HCT116 (cell line): ENCODE measurements around the gene OR56B1. TPM values are rescaled to one million over a fixed set of nuclear protein-coding genes. Genes with fewer than 3 reads are reported as not detected.
"Not testable (repeated sequence)": the region's sequence is repeated elsewhere in the genome, so short reads cannot be mapped to it uniquely, and the experiment has no call there.

ENCODE experiments used
- ATAC-seq: fragments of 200-7000 bp; cut with Tn5 transposase; 2 replicates; pipeline ENCODE4 v1.9.1; 2020; ENCODE audit warnings: mild to moderate bottlenecking, moderate library complexity
- BruUV-seq: library from RNA; stranded (reverse); fragments of 400-500 nt; replicated peaks from 2 replicates; lab custom pipeline; 2021; lab: Mats Ljungman, UMichigan
- CTCF ChIA-PET: fragments of 300-600 bp; sonication (Branson Sonifier 250); formaldehyde crosslinking; loops from one replicate; lab custom pipeline; 2021; ENCODE audit warnings: antibody characterized with exemption; lab: Charles Lee
- POLR2A ChIA-PET: fragments of 300-600, 350-600 bp; sonication (Branson Sonifier 250); formaldehyde crosslinking; loops from one replicate; lab custom pipeline; 2021; ENCODE audit warnings: antibody characterized with exemption; lab: Charles Lee
- RAD21 ChIA-PET, 2 experiments: fragments of 300-600 bp; sonication (Branson Sonifier 250); formaldehyde crosslinking; loops; one replicate each; lab custom pipeline; 2023; ENCODE audit warnings: low total read pairs in 2 of 2; ENCODE audit not compliant: uncharacterized antibody in 2 of 2, unreplicated experiment in 2 of 2, low non-redundant PET in 1 of 2; lab: Charles Lee
- DNase-seq: peaks from one replicate; pipeline ENCODE4 v3.0.0-alpha.2; 2010; ENCODE audit warnings: low read depth, low spot score
- H2AFZ ChIP-seq: fragments of 200-600 bp; shearing (Covaris generic), sonication (generic); 2 replicates; pipeline ENCODE4 v1.6.1; 2017; ENCODE audit warnings: low read depth, mixed run types, mixed read lengths, antibody characterized with exemption, low read length; ENCODE audit not compliant: poor library complexity, severe bottlenecking
- H3K27ac ChIP-seq: 2 replicates; pipeline ENCODE4 v1.5.1; 2012; ENCODE audit warnings: low read depth, low read length
- H3K27me3 ChIP-seq: fragments of 200-600 bp; sonication (generic); 2 replicates; pipeline ENCODE4 v1.6.1; 2016; ENCODE audit warnings: mixed run types, low read length, mixed read lengths; ENCODE audit not compliant: insufficient read depth
- H3K36me3 ChIP-seq, 2 experiments: fragments of 200-500 bp in 1 of 2; fragments of 200-600 bp in 1 of 2; sonication (Bioruptor generic) in 1 of 2; sonication (generic) in 1 of 2; 2 replicates each; pipeline versions ENCODE4 v1.5.1 to v1.6.1; 2014 to 2016; ENCODE audit warnings: low read length in 2 of 2, inconsistent platforms in 1 of 2, mixed read lengths in 1 of 2, mixed run types in 1 of 2; ENCODE audit not compliant: insufficient read depth in 2 of 2, control insufficient read depth in 1 of 2
- H3K4me1 ChIP-seq, 2 experiments: fragments of 200-600 bp in 1 of 2; sonication (generic) in 1 of 2; 2 replicates each; pipeline versions ENCODE4 v1.5.1 to v1.6.1; 2012 to 2017; ENCODE audit warnings: low read length in 2 of 2, inconsistent platforms in 1 of 2, mild to moderate bottlenecking in 1 of 2, mixed read lengths in 1 of 2, mixed run types in 1 of 2, moderate library complexity in 1 of 2; ENCODE audit not compliant: insufficient read depth in 2 of 2, control insufficient read depth in 1 of 2
- H3K4me2 ChIP-seq: fragments of 200-600 bp; sonication (generic); 2 replicates; pipeline ENCODE4 v1.6.1; 2017; ENCODE audit warnings: mixed run types, low read length, mixed read lengths
- H3K4me3 ChIP-seq, 2 experiments: fragments of 200-600 bp in 1 of 2; sonication (generic) in 1 of 2; replicated peaks in 1 of 2; 2 replicates each; pipeline ENCODE4 v1.5.1; 2011 to 2016; ENCODE audit warnings: low read length in 2 of 2, control low read depth in 1 of 2, low read depth in 1 of 2, mild to moderate bottlenecking in 1 of 2, mixed read lengths in 1 of 2, mixed run types in 1 of 2
- H3K79me2 ChIP-seq: fragments of 200-600 bp; sonication (generic); 2 replicates; pipeline ENCODE4 v1.6.1; 2017; ENCODE audit warnings: mild to moderate bottlenecking, mixed run types, low read length, moderate library complexity, mixed read lengths; ENCODE audit not compliant: insufficient read depth
- H3K9ac ChIP-seq: fragments of 200-600 bp; sonication (generic); 2 replicates; pipeline ENCODE4 v1.6.1; 2016; ENCODE audit warnings: low read length, mixed read lengths
- H3K9me2 ChIP-seq: fragments of 200-600 bp; sonication (generic), shearing (Covaris generic); 2 replicates; pipeline ENCODE4 v1.6.1; 2017; ENCODE audit warnings: mixed run types, mild to moderate bottlenecking, moderate library complexity; ENCODE audit not compliant: insufficient read depth
- H3K9me3 ChIP-seq, 2 experiments: fragments of 200-500 bp in 1 of 2; fragments of 200-600 bp in 1 of 2; sonication (Bioruptor generic) in 1 of 2; sonication (generic) in 1 of 2; 2 replicates each; pipeline ENCODE4 v1.6.1; 2014 to 2017; ENCODE audit warnings: low read length in 2 of 2, mixed read lengths in 2 of 2, inconsistent platforms in 1 of 2, low read depth in 1 of 2, mild to moderate bottlenecking in 1 of 2, mixed run types in 1 of 2, moderate library complexity in 1 of 2; ENCODE audit not compliant: control insufficient read depth in 1 of 2, insufficient read depth in 1 of 2
- H4K20me1 ChIP-seq: fragments of 200-600 bp; sonication (generic), shearing (Covaris generic); 2 replicates; pipeline ENCODE4 v1.6.1; 2017; ENCODE audit warnings: mixed run types, mild to moderate bottlenecking, moderate library complexity; ENCODE audit not compliant: insufficient read depth
- CBX3 ChIP-seq: IDR thresholded peaks from 2 replicates; pipeline ENCODE4 v1.6.1; 2012; ENCODE audit warnings: low read depth
- CEBPB ChIP-seq: IDR thresholded peaks from 2 replicates; pipeline ENCODE4 v1.6.1; 2012; ENCODE audit warnings: low read depth
- EGR1 ChIP-seq: IDR thresholded peaks from 2 replicates; pipeline ENCODE4 v1.6.1; 2012; ENCODE audit warnings: low read depth
- EZH2 ChIP-seq: fragments of 200-600 bp; sonication (generic); IDR thresholded peaks from 2 replicates; pipeline ENCODE4 v1.6.1; 2017; ENCODE audit warnings: antibody characterized with exemption, mixed run types
- FOSL1 ChIP-seq: IDR thresholded peaks from 2 replicates; pipeline ENCODE4 v1.6.1; 2012; ENCODE audit warnings: low read depth
- POLR2A ChIP-seq: IDR thresholded peaks from 2 replicates; pipeline ENCODE4 v1.7.0; 2011; ENCODE audit warnings: borderline replicate concordance; ENCODE audit not compliant: insufficient read depth, insufficient read length; ENCODE audit errors: extremely low read depth
- POLR2AphosphoS5 ChIP-seq: IDR thresholded peaks from 2 replicates; pipeline ENCODE4 v1.6.1; 2011; ENCODE audit warnings: mild to moderate bottlenecking, low read depth, low read length, moderate library complexity
- ZNF274 ChIP-seq: fragments of 200-500 bp; sonication (Bioruptor generic); IDR thresholded peaks from 2 replicates; pipeline ENCODE4 v1.6.1; 2014; ENCODE audit warnings: mild to moderate bottlenecking, low read depth, low read length, inconsistent platforms
- intact Hi-C: fragments of 100-400 bp; cut with micrococcal nuclease; formaldehyde crosslinking; loops from 2 replicates; pipeline ENCODE4 v1.10.0; 2022
- total RNA-seq: library from RNA; stranded (reverse); gene quantifications from one replicate; pipeline ENCODE4 v1.2.1, GENCODE V29; 2021; ENCODE audit not compliant: unreplicated experiment

Gene OR56B1
- total RNA-seq, 1 experiment from 2014 or later, result not detected

GRCh38 chr11:5716518-5716917, 19.7 kb upstream of the OR56B1 start:
- peaks cover 34% of the 10 kb centered on the region for H3K27me3 ChIP-seq
- POLR2A ChIA-PET, H3K9me2 ChIP-seq, H3K27ac ChIP-seq, H4K20me1 ChIP-seq, DNase-seq, H3K79me2 ChIP-seq, H3K9me3 ChIP-seq, H3K4me2 ChIP-seq, H3K9ac ChIP-seq, CTCF ChIA-PET, H3K4me1 ChIP-seq, H2AFZ ChIP-seq, H3K4me3 ChIP-seq, RAD21 ChIA-PET, BruUV-seq, H3K36me3 ChIP-seq, ATAC-seq, intact Hi-C loops: not testable (repeated sequence)

GRCh38 chr11:5719703-5720495, 16.3 kb upstream of the OR56B1 start:
- no peak overlapping the region for H3K4me3 ChIP-seq
- intact Hi-C loops, result no loop called here
- H3K27ac ChIP-seq, result no peak overlapping the region
- no peaks in the 10 kb centered on the region for H3K9me3 ChIP-seq
- no peak overlapping the region for H3K4me2 ChIP-seq
- no TSS peak for BruUV-seq
- ChIA-PET CTCF (no interaction called here), POLR2A (no interaction called here), RAD21 (no interaction called here)
- ATAC-seq, result no peak
- H3K79me2 ChIP-seq, result no peaks in the 10 kb centered on the region
- H3K9me2 ChIP-seq, result no peaks in the 10 kb centered on the region
- no peak overlapping the region for H2AFZ ChIP-seq
- no peak for DNase-seq
- no peaks in the 10 kb centered on the region for H4K20me1 ChIP-seq
- no peaks in the 10 kb centered on the region for H3K4me1 ChIP-seq
- H3K9ac ChIP-seq, result no peak overlapping the region
- H3K27me3 ChIP-seq, result peaks cover 59% of the 10 kb centered on the region
- no peaks in the 10 kb centered on the region for H3K36me3 ChIP-seq
- TF ChIP-seq POLR2A, result no peak
- TF ChIP-seq EGR1, result no peak
- TF ChIP-seq EZH2, result no peak
- TF ChIP-seq CBX3, result no peak
- TF ChIP-seq FOSL1, result no peak
- TF ChIP-seq CEBPB, result no peak
- TF ChIP-seq ZNF274, result no peak
- TF ChIP-seq POLR2AphosphoS5, result no peak
